Measurements from ENCODE around the gene IFI44.

IFI44 gene

DNA sequence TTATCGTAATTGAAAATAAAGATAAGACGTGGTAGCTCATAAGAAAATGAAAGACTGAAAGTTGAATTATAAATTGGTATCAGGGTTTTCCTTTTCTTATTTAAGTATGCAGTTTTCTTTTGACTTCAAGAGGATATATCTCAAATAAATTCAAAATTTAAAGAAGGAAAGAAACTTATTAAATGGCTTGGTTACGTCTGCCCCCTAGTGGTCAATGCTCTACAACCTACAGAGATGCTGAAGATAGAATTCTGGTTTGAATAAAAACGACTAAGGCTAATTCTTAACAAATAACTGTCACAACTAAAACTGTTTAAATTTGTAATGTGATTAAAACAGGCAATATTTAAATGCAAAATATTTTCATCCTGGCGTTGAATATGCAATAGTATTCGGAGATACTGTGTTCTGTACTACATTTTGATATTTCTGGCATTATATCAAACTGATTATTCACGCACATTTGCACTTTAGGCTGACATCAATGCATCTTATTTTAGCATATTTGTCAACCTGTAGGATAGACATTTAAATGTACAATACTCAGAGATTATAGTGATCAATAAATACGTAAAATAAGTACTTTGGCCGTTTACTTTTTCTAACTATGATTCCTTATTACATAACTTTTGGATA, 26.8 kb downstream of the IFI44 start:
- Histone ChIP-seq H2AFZ (ENCODE audit: low read length, unreplicated experiment) (no peak overlapping the region), H3K4me1 (ENCODE audit: control insufficient read depth, insufficient read depth, low read length, unreplicated experiment) (peaks cover 9% of the 10 kb centered on the region), H3K79me2 (ENCODE audit: control insufficient read depth, insufficient read depth, low read length, unreplicated experiment) (no peaks in the 10 kb centered on the region), H3K36me3 (ENCODE audit: insufficient read depth, low read length) (no peaks in the 10 kb centered on the region), H3K27me3 (ENCODE audit: insufficient read depth, low read length) (no peaks in the 10 kb centered on the region), H3K4me3 (ENCODE audit: low read depth, low read length) (no peak overlapping the region), H3K27ac (ENCODE audit: low read depth, low read length) (no peak overlapping the region)

DNA sequence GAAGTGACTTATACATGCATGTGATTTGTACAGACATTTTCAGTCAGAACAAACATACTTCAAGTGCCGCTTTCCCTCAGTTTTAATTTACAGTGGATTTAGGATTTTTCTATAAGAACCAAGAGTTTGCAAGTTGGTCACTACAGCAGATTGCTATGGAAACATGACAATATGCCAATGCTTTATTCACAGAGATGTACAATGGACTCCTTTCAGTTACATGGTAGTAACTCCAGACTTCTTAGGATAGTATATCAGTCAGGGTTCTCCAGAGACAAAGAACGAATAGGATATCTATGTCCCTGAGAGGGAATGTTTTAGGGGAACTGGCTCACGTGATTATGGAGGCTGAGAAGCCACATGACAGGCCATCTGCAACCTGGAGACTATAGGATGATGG, 27.4 kb downstream of the IFI44 start:
- Histone ChIP-seq H3K4me1 (ENCODE audit: control insufficient read depth, insufficient read depth, low read length, unreplicated experiment) (peaks cover 11% of the 10 kb centered on the region), H3K4me3 (ENCODE audit: low read depth, low read length) (no peak overlapping the region), H3K36me3 (ENCODE audit: insufficient read depth, low read length) (no peaks in the 10 kb centered on the region), H2AFZ (ENCODE audit: low read length, unreplicated experiment) (no peak overlapping the region), H3K27ac (ENCODE audit: low read depth, low read length) (no peak overlapping the region), H3K27me3 (ENCODE audit: insufficient read depth, low read length) (no peaks in the 10 kb centered on the region), H3K79me2 (ENCODE audit: control insufficient read depth, insufficient read depth, low read length, unreplicated experiment) (no peaks in the 10 kb centered on the region)

DNA sequence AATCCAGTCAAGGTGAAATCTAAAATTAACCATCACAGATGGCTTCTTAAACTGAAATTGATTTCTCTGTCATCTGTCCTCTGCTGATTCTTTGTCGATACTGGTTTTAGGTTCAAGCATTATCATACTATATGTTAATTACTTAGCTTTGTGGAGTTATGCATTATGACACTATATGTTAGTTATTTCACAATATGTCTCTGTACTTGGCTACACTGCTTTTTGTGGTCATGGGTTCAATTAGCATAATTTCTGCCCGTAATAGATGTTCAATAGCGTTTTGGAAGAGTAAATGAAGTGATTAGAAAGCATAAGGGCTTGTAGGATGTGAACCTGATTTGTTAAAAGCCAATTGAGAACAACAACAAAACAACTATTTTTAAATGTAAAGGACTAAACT, 28.2 kb downstream of the IFI44 start:
- no peak overlapping the region for H3K27ac ChIP-seq (ENCODE audit: low read depth, low read length)
- H3K27me3 ChIP-seq (ENCODE audit: insufficient read depth, low read length) = no peaks in the 10 kb centered on the region
- no peak overlapping the region for H3K4me3 ChIP-seq (ENCODE audit: low read depth, low read length)
- no peaks in the 10 kb centered on the region for H3K36me3 ChIP-seq (ENCODE audit: insufficient read depth, low read length)
- H2AFZ ChIP-seq (ENCODE audit: low read length, unreplicated experiment) = no peak overlapping the region
- peaks cover 19% of the 10 kb centered on the region for H3K4me1 ChIP-seq (ENCODE audit: control insufficient read depth, insufficient read depth, low read length, unreplicated experiment)
- H3K79me2 ChIP-seq (ENCODE audit: control insufficient read depth, insufficient read depth, low read length, unreplicated experiment) = no peaks in the 10 kb centered on the region

DNA sequence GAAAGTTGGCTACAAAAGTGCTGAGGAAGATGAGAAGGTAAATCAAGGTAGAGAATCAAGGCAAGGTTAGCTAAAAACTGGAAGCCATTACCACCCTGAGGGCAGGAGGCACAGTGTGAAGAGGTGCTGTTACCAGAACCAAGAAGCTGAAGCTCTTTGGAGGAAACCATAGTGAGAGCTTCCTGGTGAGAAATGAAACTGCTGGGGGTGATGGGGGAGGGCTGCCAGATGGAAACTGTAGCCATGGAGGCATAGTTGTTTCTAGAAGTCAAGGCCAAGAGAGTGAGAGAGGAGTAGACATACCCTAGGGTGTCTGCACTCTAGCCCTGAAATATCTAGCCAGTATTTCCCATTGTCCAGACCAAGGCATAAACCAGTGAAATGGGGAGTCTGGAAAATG, 28.7 kb downstream of the IFI44 start:
- H3K27ac ChIP-seq (ENCODE audit: low read depth, low read length) = no peak overlapping the region
- H3K79me2 ChIP-seq (ENCODE audit: control insufficient read depth, insufficient read depth, low read length, unreplicated experiment) = no peaks in the 10 kb centered on the region
- no peak overlapping the region for H3K4me3 ChIP-seq (ENCODE audit: low read depth, low read length)
- H3K36me3 ChIP-seq (ENCODE audit: insufficient read depth, low read length) = no peaks in the 10 kb centered on the region
- H3K4me1 ChIP-seq (ENCODE audit: control insufficient read depth, insufficient read depth, low read length, unreplicated experiment) = peaks cover 24% of the 10 kb centered on the region
- H2AFZ ChIP-seq (ENCODE audit: low read length, unreplicated experiment) = peak overlapping the region; percentile 30
- no peaks in the 10 kb centered on the region for H3K27me3 ChIP-seq (ENCODE audit: insufficient read depth, low read length)

DNA sequence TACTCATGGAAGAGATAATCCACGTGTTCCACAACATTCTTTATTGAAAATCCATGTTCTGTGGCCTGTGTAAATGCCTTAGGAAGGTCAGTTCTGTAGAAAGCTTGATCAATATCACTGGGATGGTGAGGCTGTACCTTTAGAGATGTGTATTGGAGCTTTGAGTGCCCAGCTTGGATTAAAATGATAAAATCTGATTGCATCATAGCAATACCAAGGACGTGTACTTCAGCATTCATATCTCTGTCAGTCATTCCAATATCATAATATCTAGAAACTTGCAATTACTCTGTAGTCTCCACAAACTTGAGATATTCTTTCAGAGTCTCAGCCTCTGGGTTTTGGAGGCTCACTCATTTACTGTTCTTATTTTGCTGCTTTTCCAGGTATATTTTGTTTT, 31.6 kb downstream of the IFI44 start:
- Histone ChIP-seq H2AFZ (ENCODE audit: low read length, unreplicated experiment) (no peak overlapping the region), H3K4me3 (ENCODE audit: low read depth, low read length) (no peak overlapping the region), H3K27me3 (ENCODE audit: insufficient read depth, low read length) (no peaks in the 10 kb centered on the region), H3K79me2 (ENCODE audit: control insufficient read depth, insufficient read depth, low read length, unreplicated experiment) (no peaks in the 10 kb centered on the region), H3K4me1 (ENCODE audit: control insufficient read depth, insufficient read depth, low read length, unreplicated experiment) (peaks cover 21% of the 10 kb centered on the region), H3K36me3 (ENCODE audit: insufficient read depth, low read length) (no peaks in the 10 kb centered on the region), H3K27ac (ENCODE audit: low read depth, low read length) (no peak overlapping the region)

DNA sequence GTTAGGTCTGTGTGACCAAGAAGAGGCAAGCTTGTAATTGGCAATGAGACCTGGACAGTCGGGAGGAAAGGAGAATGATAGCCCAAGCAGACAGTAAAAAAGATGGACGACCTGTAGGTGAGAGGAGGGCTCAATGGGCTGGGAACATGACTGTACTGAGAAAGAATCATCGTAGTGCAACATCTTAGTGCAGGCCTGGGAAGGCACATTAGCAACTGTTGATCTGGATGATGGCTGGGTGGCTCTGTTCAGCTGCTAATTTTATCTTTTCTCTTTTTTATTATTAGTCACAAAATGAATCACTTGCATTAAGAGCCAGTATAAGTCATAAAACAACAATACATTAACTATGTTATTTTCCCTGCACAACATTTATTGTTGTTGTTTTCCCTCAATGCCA, 32.9 kb downstream of the IFI44 start:
- Histone ChIP-seq H3K79me2 (ENCODE audit: control insufficient read depth, insufficient read depth, low read length, unreplicated experiment) (no peaks in the 10 kb centered on the region), H2AFZ (ENCODE audit: low read length, unreplicated experiment) (no peak overlapping the region), H3K27ac (ENCODE audit: low read depth, low read length) (no peak overlapping the region), H3K4me3 (ENCODE audit: low read depth, low read length) (no peak overlapping the region), H3K36me3 (ENCODE audit: insufficient read depth, low read length) (no peaks in the 10 kb centered on the region), H3K4me1 (ENCODE audit: control insufficient read depth, insufficient read depth, low read length, unreplicated experiment) (peaks cover 27% of the 10 kb centered on the region), H3K27me3 (ENCODE audit: insufficient read depth, low read length) (no peaks in the 10 kb centered on the region)

DNA sequence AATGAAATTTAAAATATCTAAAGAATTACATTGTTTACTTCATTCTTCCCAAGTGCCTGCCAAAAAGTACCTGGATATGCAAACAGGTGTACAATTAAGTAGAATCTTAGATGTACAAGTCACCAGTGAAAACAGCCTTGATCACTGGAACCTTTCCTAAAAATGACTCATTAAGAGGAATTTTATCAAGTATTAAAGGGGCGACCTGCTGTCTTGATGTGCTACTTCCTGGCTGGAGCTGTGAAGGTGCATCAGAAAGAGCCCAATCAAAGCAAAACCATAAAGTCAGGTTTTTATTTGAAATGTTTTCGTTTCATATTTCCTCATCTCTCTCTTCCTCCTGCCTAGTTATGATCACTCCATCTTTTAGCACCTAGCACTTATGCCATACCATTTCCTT, 33.4 kb downstream of the IFI44 start:
- Histone ChIP-seq H3K27me3 (ENCODE audit: insufficient read depth, low read length) (no peaks in the 10 kb centered on the region), H3K36me3 (ENCODE audit: insufficient read depth, low read length) (no peaks in the 10 kb centered on the region), H3K4me3 (ENCODE audit: low read depth, low read length) (no peak overlapping the region), H3K79me2 (ENCODE audit: control insufficient read depth, insufficient read depth, low read length, unreplicated experiment) (no peaks in the 10 kb centered on the region), H2AFZ (ENCODE audit: low read length, unreplicated experiment) (no peak overlapping the region), H3K27ac (ENCODE audit: low read depth, low read length) (no peak overlapping the region), H3K4me1 (ENCODE audit: control insufficient read depth, insufficient read depth, low read length, unreplicated experiment) (peaks cover 33% of the 10 kb centered on the region)

DNA sequence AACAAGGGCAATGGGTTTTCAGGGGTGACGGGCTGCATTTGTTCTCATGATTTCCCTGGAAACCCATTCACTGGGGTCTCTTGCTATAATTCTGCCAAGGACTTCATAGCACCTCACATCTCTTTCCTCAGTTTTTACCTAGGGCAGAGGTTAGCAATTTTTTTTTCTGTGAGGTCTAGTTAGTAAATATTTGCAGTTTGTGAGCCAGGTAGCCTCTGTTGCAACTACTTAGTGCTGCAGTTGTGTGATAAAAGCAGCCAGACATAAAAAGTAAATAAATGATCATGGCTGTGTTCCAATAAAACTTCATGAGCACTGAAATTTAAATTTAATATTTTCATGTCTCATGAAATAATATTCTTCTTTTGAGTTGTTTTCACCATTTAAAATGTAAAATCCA, 37.7 kb downstream of the IFI44 start:
- Histone ChIP-seq H3K79me2 (ENCODE audit: control insufficient read depth, insufficient read depth, low read length, unreplicated experiment) (no peaks in the 10 kb centered on the region), H3K27ac (ENCODE audit: low read depth, low read length) (peak overlapping the region; percentile 65), H3K27me3 (ENCODE audit: insufficient read depth, low read length) (no peaks in the 10 kb centered on the region), H3K36me3 (ENCODE audit: insufficient read depth, low read length) (no peaks in the 10 kb centered on the region), H3K4me1 (ENCODE audit: control insufficient read depth, insufficient read depth, low read length, unreplicated experiment) (peaks cover 66% of the 10 kb centered on the region), H3K4me3 (ENCODE audit: low read depth, low read length) (peak overlapping the region; percentile 61; the same call in 1 of the 2 replicates), H2AFZ (ENCODE audit: low read length, unreplicated experiment) (peak overlapping the region; percentile 7)

DNA sequence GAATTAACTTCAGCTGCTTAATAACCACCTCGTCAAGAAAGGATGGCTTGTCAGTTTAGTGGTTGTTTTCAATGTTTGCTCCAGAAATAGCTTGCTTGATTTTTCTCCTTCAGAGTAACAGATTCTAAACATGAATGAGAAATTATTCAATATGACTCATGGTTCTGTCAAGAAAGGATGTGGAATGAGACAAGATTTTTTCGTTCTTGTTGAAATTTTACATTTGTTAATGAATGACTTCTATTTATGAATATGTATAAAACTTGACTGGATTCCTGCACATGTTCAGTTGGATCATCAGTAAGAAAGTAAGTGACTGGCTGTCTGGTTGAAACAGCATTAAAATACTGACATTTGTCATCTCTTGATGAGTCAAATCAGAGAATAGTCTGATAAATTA, 38.3 kb downstream of the IFI44 start:
- Histone ChIP-seq H3K4me3 (ENCODE audit: low read depth, low read length) (peak overlapping the region; percentile 61; the same call in 1 of the 2 replicates), H3K27me3 (ENCODE audit: insufficient read depth, low read length) (no peaks in the 10 kb centered on the region), H3K4me1 (ENCODE audit: control insufficient read depth, insufficient read depth, low read length, unreplicated experiment) (peaks cover 64% of the 10 kb centered on the region), H3K27ac (ENCODE audit: low read depth, low read length) (peak overlapping the region; percentile 65), H2AFZ (ENCODE audit: low read length, unreplicated experiment) (peak overlapping the region; percentile 77), H3K79me2 (ENCODE audit: control insufficient read depth, insufficient read depth, low read length, unreplicated experiment) (no peaks in the 10 kb centered on the region), H3K36me3 (ENCODE audit: insufficient read depth, low read length) (no peaks in the 10 kb centered on the region)

DNA sequence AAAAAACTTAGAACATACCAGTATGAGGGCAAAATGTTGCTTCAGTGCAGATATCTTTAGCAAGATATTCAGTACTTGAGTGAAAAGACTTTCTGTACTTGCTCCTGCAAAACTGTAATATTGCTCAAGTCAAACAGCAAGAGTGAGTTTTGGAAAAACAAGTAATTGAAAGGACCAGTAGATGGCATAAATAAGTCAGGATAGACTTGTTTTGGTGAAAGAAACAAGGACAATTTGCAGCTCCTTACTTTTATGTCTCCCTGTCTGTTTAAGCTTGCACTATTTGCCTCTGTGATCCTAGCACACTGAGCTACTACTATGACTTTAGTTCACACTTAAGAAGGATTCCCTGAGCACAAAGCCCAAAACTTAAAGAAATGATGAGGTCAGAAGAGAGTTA, 39.1 kb downstream of the IFI44 start:
- Histone ChIP-seq H3K36me3 (ENCODE audit: insufficient read depth, low read length) (no peaks in the 10 kb centered on the region), H3K4me1 (ENCODE audit: control insufficient read depth, insufficient read depth, low read length, unreplicated experiment) (peaks cover 60% of the 10 kb centered on the region), H3K79me2 (ENCODE audit: control insufficient read depth, insufficient read depth, low read length, unreplicated experiment) (no peaks in the 10 kb centered on the region), H2AFZ (ENCODE audit: low read length, unreplicated experiment) (peak overlapping the region; percentile 63), H3K4me3 (ENCODE audit: low read depth, low read length) (peak overlapping the region; percentile 61), H3K27me3 (ENCODE audit: insufficient read depth, low read length) (no peaks in the 10 kb centered on the region), H3K27ac (ENCODE audit: low read depth, low read length) (peak overlapping the region; percentile 65)

DNA sequence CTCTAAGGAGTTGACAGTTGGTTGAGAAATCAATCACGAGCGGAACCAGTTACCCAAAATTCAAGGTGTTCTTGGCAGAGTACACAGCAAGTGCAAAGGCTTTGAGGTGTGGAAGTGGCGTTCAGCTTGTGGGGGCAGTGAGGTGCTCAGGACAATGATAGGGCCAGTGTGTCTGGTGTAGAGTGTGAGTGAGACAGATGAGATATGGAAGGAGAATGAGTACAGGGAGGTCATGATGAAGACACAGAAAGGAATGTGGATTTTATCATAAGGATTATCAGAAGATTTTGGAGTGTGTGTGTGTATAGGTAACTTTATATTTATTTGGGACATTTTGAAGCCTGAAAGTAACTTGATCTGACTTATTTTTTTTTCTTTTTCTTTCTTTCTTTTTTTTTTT, 40.9 kb downstream of the IFI44 start:
- Histone ChIP-seq H3K4me3 (ENCODE audit: low read depth, low read length) (no peak overlapping the region), H3K27ac (ENCODE audit: low read depth, low read length) (peak overlapping the region; percentile 65; the same call in 1 of the 2 replicates), H3K79me2 (ENCODE audit: control insufficient read depth, insufficient read depth, low read length, unreplicated experiment) (no peaks in the 10 kb centered on the region), H3K36me3 (ENCODE audit: insufficient read depth, low read length) (no peaks in the 10 kb centered on the region), H3K4me1 (ENCODE audit: control insufficient read depth, insufficient read depth, low read length, unreplicated experiment) (peaks cover 67% of the 10 kb centered on the region), H2AFZ (ENCODE audit: low read length, unreplicated experiment) (peak overlapping the region; percentile 64), H3K27me3 (ENCODE audit: insufficient read depth, low read length) (no peaks in the 10 kb centered on the region)
